Islet precursor cell (in vitro differentiated cells): ENCODE data around the gene ADAMTS7.
"Not testable (repeated sequence)": the region's sequence is repeated elsewhere in the genome, so short reads cannot be mapped to it uniquely, and the experiment has no call there.

Experiments
- DNase-seq: peaks from one replicate; pipeline ENCODE4 v3.0.0-alpha.2; 2018

The ADAMTS7 gene

GRCh38 chr15:78765154-78765860 lies 46.0 kb downstream of the ADAMTS7 start:
- not testable (repeated sequence) for DNase-seq

GRCh38 chr15:78764340-78765153 lies 46.7 kb downstream of the ADAMTS7 start:
- DNase-seq, result not testable (repeated sequence)

- no peak for DNase-seq
Measured at GRCh38 chr15:78763796-78764241, 47.4 kb downstream of the ADAMTS7 start.

GRCh38 chr15:78762985-78763795 lies 48.1 kb downstream of the ADAMTS7 start:
- no peak for DNase-seq

GRCh38 chr15:78762386-78762961 lies 48.8 kb downstream of the ADAMTS7 start:
- DNase-seq, result not testable (repeated sequence)

- DNase-seq, result no peak
Measured at GRCh38 chr15:78761891-78762385, 49.3 kb downstream of the ADAMTS7 start.

GRCh38 chr15:78761475-78761874 lies 49.8 kb downstream of the ADAMTS7 start:
- DNase-seq, result not testable (repeated sequence)

GRCh38 chr15:78761020-78761419 lies 50.2 kb downstream of the ADAMTS7 start:
- DNase-seq, result peak; percentile 43

GRCh38 chr15:78760091-78760882 lies 51.0 kb downstream of the ADAMTS7 start:
- DNase-seq, result peak; percentile 48

GRCh38 chr15:78759361-78759998 lies 51.8 kb downstream of the ADAMTS7 start:
- not testable (repeated sequence) for DNase-seq

GRCh38 chr15:78758486-78759200 lies 52.6 kb downstream of the ADAMTS7 start:
- DNase-seq, result not testable (repeated sequence)

- not testable (repeated sequence) for DNase-seq
Measured at GRCh38 chr15:78758084-78758483, 53.2 kb downstream of the ADAMTS7 start.

GRCh38 chr15:78757636-78757905 lies 53.7 kb downstream of the ADAMTS7 start:
- DNase-seq, result no peak

- peak; percentile 87 for DNase-seq
Measured at GRCh38 chr15:78756781-78757635, 54.3 kb downstream of the ADAMTS7 start.

GRCh38 chr15:78755900-78756591 lies 55.2 kb downstream of the ADAMTS7 start:
- peak; percentile 80 for DNase-seq

- DNase-seq, result not testable (repeated sequence)
Measured at GRCh38 chr15:78754637-78755280, 56.5 kb downstream of the ADAMTS7 start.

GRCh38 chr15:78753751-78754535 lies 57.3 kb downstream of the ADAMTS7 start:
- DNase-seq, result not testable (repeated sequence)

- not testable (repeated sequence) for DNase-seq
Measured at GRCh38 chr15:78753359-78753659, 58.0 kb downstream of the ADAMTS7 start.
